Endometrium (tissue), 2 donors: ENCODE measurements around the gene SGTA.
"Not testable (repeated sequence)": the region's sequence is repeated elsewhere in the genome, so short reads cannot be mapped to it uniquely, and the experiment has no call there.

Source experiments
- FAIRE-seq: peaks from 2 replicates; lab custom pipeline; 2012; peaks lifted over from hg19 to GRCh38; lab: Jason Lieb, UNC
- donor health status: control.
- donor health status: control.

Gene SGTA

DNA sequence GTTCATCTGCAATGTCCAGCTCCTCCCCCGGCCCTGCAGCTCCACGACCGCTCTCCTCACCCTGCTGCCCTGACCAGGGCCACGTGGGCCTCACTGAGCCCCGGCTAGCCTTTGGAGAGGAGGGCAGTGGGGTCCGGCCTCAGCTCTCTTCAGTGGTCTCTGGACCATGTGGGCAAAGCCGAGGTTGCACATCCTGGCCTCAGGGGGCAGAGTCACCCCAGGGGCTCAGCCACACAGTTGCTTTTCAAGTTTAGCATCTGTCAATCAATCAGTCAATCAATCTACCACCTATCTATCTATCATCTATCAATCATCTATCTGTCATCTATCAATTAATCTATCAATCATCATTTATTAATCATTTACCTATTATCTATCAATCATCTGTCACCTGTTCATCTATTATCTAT, 58.9 kb downstream of the SGTA start:
- FAIRE-seq, result no peak

DNA sequence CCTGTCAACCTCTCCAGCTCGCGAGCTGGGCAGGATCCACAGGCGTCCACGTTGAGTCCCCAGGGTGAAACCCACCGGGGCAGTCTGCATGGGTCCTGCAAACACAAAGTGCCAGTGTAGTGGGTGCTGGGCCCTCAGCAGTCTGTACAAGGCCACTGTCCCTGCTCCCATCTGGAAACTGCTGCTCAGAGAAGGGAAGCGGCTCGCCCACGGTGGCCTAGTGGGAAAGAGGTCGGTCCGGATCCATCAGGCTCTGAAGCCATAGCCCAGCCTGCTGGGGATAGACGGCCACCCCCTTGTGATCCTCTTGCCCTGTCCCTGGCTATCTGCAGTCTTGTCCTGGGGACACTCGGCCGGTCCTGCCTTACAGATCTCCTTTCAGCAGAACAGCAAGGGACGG, 59.3 kb downstream of the SGTA start:
- no peak for FAIRE-seq

DNA sequence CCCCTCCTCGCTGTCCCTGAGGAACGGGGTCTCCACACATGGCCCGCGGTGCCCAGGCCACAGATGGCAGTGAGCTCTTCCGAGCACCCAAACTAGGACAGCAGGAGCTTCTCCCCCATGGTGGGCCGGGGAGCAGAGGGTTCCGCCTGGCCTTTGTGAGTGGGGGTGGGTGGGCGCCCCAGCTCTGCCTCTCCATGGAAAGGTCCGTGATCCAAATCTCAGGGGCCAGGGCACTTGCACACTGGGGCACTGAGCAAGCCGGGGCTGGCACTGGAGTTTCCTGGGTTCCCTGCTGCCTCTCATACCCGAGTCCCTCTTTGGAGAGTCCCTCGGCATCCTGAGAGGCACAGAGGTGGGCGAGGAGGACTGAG, 59.7 kb downstream of the SGTA start:
- FAIRE-seq, result no peak

DNA sequence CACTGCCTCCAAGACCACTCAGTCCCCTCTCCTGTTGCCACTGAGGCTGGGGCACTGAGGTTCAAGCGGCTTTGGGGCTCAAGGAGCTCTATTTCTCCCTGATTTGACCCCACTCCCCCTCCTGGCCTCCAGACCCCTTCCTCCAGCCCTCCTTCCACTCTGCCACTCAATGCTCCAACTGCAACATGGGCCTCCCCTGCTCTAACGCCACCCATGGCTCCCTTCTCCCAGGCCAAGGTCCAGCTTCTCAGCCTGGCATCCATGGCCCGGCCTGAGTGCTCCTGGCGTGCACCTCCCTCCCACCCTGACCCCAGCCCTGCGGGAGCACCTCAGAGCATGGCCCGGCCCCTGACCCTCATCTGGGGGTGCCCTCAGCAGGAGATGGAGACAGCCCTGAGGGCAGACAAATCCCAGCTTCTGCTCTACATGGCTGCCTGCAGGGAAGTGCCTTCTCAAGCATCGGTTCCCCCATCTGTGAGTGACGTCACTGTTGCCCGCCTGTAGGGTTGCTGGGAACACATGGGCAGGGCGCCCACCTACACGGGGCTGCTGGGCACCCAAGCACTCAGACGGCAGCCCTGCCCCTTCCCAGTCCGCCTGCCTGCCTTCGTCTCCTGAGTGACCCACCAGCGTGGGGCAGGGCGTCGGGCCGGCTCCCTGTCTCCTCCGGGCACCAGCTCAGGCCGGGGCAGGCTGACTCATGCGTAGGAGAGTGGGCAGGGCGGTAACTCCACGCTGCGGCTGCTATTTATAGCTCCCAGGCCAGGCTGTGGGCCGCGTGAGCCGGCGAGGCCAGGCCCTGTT, 60.3 kb downstream of the SGTA start:
- no peak for FAIRE-seq

DNA sequence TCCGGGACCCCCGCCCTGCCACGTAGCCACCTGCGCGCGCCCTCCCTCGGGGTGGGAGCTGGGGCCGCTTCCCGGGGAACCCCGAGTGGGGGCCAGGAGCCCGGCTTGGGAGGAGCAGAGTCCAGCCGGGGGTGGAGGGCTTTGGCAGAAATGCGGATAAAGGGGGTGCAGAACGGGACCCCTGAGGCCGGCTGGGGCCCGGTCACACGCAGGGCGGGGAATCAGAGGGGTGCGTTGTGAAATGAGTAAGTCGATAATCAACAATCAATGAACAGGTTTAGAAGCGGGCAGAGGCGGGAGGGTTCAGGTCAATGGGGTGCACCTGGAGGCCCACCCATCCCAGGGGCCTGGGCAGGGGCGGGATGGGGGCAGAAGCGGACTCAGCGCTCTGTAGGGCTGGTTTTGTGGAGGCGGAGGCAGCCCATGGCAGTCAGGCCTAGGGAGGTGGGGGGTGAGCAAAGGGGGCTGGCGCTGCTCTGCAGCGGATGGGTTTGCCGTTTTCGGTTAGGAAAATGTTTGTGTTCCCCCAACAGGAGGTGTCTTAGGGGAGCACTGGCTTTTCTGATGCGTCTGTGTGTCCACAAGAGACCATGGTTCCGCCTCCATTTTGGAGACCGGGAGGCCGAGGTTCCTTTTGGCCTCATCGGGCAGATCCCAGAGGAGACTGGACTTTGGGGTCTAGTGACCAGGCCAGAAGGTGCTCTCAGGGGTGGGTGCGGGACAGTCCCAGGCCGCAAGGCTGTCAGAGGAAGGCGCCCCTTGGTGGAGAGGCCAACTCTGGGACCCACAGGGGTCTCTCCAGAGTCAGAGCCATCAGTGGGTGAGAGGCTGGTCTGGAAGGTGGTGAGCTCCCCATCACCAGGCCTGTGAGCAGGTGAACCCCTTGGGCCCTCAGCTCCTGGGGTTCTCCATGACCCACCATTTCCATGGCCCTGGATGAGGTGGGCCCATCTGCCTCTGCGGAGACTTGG, 61.2 kb downstream of the SGTA start:
- FAIRE-seq, result no peak

DNA sequence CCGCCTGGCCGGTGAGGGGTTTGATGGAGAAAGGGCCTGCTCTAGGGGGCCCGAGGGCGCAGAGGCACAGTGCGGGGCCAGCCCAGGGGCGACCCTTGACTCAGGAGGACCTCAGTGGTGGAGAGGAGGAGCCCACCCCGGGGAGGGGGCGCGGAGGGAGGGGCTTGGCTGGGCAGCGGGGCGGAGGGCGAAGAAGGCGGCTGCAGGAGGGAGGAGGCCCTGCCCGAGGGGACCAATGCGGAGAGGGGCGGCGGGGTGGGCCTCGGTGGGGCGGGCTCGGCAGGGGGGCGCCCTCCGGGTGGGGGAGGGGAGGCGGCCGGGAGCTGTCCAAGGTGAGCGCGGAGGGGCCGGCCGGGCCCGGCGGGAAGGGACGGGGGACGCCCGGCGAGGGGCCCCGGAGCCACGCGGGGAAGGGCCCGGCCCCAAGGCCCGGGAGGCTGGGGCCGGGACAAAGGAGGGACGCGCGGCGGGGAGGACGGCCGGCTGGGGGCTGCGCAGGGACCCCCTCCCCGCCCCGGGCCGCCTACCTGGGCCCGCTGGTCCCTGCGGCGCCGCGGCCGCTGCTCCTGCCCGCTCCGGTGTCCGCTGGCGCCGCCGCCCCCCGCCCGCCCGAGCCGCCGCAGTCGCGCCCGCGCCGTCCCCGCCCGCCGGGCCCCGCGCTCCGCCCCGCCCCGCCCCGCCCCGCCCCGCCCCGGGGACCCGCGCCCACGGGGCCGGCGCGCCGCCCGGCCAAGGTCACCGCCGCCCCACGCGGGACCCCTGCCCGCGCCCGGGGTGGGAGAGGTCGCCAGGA, 62.1 kb downstream of the SGTA start, which contains the start of gene DIRAS1:
Gene DIRAS1 (minus strand): TSS at position 596 of the 793 bp plus-strand sequence. CDS start 3,566 bp downstream, outside the sequence.
- no peak for FAIRE-seq

DNA sequence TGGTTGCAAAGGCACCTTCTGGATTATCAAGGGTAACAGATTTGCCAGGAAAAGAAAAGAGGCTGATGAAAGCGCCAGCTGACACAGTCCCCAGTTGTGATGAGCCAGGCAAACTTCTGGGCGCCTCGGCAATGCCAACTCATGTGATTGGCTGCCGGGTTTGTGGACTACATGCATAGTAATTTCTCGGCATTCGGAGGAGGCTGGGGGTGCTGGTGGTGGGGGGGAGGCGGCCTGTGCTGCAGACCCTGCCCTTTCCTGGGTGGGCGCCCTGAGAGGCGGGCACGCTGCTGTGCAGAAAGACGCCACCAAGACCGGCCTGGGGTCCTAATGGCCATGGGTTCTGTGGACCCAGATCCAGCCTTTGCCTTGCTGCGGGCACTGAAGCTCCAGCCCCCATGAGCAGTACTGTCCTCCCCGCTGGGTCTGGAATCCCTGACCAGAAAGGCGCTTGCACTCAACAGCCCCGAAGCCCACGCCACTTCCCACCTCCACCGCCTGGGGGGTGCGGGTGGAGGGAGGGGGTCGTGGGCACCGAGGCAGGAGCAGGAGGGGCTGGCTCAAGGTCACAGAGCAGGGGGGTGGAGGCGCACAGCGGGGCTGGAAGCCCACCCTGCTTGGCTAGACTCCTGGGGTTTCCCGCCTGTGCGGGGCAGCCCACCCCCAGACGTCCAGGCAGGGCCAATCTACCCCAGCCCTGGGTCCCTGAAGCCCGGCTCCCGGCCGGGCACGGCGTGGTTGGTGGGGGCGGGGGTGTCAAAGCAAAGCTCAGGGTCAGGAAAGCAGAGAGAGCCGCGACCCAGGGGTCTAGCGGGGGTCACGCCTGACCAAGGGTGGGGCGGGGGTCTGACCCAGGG, 62.9 kb downstream of the SGTA start:
- FAIRE-seq, result no peak

DNA sequence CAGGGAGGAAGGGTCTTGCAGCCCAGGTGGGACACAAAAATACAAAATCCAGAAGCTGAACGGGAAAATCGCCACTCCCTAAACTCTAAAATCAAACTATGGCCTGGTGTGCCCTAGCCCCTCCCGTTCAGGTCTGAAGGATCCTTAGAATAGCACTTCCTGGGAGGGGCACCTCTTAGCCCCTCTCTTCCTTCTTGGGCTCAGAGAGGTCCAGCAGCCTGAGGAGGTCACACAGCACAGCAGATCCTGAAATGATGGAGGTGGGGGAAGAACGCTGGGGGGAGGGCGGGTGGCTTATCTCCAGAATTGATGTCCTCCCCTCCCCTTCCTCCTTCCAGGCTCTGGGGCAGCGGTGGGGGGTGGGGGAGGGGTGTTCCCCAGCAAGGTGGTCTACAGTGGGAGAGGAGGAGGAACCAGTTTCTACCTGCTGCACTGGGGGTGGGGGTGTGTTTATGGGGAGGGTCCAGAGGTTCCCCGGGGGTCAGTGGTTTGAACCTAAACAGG, 63.8 kb downstream of the SGTA start:
- FAIRE-seq, result no peak

DNA sequence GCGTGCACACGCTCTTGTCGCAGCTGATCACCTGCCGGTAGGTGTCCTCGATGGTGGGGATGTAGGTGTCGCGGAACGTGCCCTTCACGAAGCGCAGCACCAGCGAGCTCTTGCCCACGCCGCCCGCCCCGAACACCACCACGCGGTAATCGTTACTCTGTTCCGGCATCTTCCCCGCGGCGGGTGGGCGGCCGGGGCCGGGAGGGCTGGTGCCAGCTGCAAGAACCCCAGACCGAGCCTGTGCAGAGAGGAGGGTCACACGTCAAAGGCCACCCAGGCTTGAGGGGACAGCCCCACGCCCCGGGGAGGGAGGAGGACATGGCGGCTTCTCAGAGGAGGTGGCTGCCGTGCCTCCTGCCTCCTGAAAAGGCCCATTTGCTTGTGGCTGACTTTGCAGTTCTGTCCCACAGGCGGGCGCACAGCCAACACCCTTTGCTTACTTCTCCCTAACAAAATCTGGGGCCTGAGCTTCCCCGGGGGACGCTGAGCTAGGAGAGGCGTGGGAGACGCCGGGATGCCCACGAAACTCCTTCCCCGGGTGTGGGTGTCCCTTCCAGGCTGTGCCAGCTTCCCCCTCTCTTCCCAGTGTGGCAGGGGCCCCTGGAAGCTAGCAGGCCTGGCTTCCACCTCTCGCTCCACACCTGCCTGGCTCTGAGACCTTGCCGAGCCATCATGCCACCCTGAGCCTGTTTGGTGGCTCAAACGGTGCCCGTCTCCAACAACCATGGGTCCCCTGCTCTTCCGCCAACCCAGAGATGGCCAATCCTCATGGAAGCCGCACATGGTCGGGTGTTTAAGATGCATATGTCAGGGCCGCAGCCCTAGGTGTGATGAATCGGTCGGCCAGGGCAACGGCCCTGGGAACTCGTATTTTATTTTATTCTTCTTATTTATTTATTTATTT, 65.2 kb downstream of the SGTA start:
- no peak for FAIRE-seq

DNA sequence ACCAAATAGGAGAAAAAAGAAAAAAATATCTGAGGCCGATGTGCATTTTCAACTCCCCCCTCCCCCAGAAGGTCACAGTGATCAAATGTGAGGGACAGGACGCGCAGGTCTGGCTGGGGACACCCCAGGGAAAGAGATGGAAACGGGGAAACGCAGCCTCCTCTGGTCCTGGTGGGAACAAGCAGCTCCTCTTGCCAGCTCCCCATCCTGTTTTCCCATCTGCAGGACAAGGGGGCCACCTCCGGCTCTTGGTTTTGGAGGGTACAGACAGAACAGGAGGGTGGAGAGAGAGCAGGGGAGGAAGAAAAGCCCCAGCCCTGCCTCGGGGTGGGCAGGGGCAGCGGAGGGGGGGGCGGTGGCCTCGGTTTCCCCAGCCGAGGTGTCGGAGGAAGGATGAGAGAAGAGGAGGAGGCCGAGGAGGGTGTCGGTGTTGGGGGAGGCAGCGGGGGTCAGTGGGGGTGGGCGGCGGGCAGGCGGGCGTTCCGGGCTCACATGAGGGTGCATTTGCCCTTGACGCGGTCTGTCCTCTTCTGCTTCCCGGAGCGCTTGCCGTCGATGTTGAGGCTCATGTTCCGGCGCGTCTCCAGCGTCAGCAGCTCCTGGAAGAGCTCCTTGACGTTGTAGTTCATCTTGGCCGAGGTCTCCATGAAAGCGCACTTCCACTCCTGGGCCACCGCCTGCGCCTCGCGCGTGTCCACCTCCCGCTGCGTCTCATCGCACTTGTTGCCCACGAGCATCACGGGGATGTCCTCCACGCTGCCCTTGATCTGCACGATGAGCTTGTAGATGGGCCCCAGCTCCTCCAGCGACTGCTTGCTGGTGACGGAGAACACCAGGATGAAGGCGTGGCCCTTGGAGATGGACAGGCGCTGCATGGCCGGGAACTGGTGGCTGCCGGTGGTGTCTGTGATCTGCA, 66.1 kb downstream of the SGTA start:
- no peak for FAIRE-seq

DNA sequence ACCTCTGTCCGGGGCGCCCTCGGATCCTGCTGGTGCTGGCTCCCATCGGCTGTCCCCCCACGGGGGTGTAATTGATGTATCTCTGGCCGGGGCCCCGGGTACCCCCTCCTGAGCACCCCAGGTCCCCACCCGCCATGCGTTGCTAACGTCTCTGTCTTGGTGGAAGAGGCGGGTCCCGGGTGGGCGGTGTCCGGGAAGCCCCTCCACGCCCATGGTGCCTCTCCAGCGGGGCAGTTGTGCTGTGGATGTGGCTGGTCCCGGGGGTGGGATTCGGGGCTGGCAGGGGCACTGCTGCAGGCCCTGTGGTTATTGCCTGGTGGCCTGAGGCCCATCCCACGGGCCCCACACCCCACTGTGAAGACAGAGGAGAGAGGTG, 66.8 kb downstream of the SGTA start:
- no peak for FAIRE-seq

DNA sequence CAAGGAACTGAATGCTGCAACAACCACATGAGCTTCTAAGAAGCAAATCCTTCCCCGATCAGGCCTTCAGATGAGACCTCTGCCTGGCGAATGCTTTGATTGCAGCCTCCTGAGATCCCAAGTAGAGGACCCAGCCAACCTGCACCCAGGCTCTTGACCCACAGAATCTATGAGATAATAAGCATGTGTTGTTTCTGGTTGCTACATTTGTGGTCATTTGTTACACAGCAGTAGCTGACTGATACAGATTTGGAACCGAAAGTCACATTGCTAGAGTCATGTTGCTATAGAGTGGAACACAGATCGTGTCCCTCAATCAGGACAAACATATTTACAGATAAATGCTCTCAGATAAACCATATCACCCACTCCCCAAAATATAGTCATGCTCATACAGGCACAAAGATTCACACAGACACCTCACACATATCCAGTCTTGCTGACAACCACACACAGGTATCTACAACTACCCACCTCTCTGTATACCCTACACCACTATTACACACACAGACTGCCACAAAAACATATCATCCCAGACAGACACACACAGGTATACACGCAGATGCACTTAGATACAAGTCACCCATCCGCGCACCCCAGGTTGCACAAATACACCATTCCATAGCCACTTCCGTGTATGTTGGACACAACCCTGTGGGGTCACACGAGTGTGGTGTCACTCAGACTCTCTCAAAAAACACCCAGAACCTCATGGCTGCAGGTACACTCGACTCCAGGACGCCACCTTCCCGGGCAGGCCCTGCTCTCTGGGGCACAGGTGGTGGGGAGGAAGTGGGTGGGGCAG, 67.4 kb downstream of the SGTA start:
- FAIRE-seq, result no peak

DNA sequence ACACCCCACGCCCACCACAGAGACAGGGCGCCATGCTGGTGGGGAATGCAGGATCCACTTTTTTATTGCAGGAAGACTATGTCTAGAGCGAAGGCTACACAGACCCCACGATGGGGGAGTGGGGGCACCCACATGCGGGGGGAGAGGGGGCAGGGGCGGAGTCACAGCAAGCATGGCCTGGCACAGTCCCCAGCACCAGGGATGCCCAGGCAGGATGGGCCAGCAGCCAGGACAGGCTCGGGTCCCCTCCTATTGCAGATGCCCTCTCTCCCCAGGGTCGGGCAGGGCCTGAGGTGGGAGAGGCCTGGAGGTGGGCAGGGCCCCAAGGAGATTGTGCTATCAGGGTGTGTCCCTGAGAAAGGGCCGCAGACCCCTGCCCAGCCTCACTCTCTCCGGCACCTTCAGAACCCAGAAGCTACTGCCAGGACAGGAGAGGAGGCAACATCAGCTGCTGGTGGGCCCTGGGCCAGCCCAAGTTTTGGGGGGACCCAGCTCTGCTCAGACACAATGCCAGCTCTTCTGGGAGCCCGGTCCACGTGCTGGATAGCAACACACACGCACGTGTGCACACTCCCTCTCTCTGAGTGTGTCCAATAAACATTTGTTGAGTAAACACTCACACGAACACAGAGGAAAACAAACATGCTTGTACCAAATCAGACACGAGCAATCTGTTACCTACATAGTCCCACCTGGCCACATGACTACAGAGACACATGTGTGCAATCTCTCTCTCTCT, 68.4 kb downstream of the SGTA start:
- FAIRE-seq, result no peak

DNA sequence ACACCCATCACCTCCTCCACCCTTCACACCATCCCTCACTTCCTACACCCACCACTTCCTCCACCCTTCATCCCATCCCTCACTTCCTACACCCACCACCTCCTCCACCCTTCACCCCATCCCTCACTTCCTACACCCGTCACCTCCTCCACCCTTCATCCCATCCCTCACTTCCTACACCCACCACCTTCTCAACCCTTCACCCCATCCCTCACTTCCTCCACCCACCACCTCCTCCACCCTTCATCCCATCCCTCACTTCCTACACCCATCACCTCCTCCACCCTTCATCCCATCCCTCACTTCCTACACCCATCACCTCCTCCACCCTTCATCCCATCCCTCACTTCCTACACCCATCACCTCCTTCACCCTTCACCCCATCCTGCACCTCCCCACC, 69.0 kb downstream of the SGTA start:
- not testable (repeated sequence) for FAIRE-seq

DNA sequence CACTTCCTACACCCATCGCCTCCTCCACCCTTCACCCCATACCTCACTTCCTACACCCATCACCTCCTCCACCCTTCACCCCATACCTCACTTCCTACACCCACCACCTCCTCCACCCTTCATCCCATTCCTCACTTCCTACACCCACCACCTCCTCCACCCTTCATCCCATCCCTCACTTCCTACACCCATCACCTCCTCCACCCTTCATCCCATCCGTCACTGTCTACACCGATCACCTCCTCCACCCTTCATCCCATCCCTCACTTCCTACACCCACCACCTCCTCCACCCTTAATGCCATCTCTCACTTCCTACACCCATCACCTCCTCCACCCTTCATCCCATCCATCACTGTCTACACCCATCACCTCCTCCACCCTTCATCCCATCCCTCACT, 69.9 kb downstream of the SGTA start:
- FAIRE-seq, result not testable (repeated sequence)

DNA sequence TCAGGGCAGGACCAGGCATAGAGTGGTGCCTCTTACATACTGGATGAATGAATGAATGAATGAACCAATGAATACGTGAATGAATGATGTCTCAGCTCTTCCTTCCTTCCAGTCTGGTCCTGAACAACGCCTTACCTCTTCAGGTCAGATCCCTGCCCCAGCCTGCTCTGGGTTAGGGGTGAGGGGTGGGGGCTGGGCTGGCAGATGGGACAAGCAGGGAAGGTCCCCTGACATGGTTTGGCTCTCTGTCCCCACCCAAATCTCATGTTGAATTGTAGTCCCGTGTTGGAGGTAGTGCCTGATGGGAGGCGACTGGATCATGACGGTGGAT, 71.2 kb downstream of the SGTA start:
- no peak for FAIRE-seq

DNA sequence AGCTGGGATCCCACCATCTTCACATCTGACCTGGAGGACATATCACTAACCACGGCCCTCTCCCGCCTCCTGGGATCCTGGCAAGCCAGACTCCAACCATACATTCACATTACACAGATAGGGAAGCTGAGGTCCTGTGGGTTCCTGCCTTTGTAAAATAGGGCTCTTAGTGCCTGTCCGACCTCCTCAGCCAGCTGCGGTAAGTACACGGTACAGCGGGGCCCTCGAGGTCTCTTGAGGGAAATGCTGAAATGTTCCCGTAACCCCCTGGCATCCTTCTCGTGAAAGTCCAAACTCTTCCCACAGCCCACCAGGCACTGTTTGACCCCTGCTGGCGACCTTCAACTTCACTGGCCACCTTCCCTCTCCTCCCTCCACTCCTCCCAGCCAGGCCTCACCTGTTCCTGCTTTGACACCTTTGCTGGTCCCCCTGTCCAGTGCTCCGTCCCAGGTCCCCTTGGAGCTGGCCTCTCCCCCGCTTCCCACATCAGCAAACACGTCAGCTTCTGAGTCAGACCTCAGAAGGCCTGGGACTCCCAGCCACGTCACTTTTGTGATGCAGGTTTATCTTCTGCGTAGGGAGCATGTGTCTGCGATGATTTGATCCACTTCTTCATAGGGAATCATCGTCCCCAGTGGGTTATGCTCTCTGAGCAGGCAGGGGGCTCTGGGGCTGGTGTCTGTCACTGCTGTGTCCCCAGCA, 71.8 kb downstream of the SGTA start:
- no peak for FAIRE-seq
